GM18526 (cell line): ENCODE results near the gene ERCC6.

Source experiments
- POLR2A ChIP-seq: IDR thresholded peaks from 3 replicates; pipeline ENCODE4 v1.6.1; 2011; ENCODE audit not compliant: insufficient read length; ENCODE audit errors: extremely low read depth

Gene ERCC6

DNA sequence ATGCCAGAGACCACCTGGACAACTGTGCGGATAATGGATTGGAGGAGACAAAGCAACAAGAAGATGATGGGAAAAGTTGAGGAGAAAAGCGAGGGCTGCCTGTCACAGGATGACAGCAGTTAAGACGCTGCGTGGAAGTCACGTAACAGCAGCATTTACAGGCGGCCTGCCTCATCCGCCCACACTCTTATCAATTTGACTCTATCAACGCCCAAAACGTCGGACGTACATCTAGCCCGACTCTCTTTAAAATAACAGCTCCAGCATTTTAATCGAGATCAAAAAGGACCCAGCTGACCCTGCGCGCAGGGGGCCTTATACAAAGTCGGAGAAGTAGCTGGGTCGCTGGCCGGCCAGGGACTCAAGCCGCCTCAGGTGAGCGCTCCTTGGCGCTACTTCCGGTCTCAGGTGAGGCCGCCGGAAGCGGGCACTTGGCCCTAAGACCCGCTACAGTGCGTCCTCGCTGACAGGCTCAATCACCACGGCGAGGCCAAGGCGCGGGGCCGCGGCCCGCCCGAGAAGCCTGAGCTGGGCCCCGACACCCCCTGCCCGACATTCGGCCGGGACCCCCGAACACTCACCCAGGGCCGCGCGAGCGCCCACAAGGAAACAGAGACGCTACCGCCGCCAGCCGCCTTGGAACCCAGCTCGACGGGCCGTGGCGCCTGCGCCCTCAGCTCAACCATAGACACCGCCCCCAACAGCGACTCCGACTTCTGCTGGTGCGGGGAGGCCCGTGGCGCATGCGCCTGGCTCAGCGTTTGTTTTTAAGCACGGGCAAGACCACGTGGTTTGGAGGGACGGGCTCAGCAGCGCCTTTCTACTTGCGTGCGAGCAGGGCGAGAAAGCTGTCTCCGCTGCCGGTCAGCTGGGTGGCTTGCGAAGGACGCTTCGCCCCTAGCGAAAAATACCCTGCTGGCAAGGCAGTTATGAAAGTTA is at the start of gene ERCC6:
TSS of gene ERCC6 (minus strand) at position 741 of the 939 bp plus-strand sequence.
- TF ChIP-seq POLR2A, result peak; percentile 86

DNA sequence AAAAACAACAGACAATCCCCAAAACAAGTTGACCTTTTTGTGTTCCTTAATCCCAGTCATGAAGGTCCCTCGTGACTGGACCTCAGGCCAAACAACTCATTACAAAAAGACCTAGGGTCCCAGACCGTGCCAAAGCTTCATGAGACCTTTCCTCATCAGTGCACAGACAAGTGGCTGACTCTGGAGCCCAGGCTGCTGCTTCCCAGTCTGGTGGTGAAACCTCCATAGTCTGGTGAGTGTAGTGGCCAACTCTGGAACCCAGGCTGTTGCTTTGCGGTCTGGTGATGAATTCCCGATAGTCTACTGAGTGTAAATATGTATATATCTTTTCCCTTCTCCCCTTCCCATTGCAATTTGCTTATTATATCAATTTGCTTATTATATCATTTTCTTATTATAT is 49.1 kb upstream of the ERCC6 start:
- TF ChIP-seq POLR2A, result no peak

DNA sequence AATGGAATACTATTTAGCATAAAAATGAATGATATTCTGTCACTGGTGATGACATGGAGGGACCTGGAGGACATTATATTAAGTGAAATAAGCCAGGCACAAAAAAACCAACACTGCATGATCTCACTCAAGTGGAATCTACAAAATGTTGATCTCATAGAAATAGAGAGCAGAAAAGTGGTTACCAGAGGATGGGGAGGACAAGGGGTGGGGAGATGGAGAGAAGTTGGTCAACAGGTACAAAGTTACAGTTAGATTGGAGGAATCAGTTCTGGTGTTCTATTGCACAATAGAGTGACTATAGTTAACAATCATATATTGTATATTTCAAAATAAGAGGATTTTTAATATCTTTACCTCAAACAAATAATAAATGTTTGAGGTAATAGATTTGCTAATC is 46.5 kb upstream of the ERCC6 start:
- TF ChIP-seq POLR2A, result no peak

DNA sequence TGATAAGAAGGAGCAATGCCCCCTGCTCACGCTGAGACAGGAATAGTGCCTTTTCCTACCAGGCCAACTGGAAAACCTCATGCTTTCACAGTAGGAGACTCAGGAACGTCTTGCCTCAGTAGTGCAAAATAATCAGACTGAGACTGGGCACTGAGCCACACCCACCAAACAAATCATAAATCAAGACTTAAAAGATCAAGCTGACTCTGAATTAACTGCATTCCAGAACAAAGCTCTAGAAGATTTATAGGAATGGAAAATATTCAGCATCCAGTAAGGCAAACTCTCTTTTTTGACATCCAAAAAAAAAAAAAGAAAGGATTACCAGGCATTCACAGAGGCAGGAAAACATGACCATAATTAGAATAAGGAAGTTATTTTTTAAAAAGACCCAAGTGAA is 40.7 kb upstream of the ERCC6 start:
- TF ChIP-seq POLR2A, result no peak

DNA sequence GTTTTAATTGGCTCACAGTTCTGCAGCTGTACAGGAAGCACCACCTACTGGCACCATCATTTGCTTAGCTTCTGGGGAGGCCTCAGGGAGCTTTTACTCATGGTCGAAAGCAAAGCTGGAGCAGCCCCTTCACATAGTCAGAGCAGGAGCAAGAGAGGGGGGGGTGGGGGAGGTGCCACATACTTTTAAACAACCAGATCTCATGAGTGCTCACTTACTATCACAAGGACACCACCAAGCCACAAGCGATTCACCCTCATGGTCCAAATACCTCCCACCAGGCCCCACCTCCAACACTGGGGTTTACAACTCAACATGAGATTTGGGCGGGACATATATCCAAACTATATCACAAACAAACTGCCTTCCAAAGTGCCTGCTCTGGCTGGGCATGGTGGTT is 39.5 kb upstream of the ERCC6 start:
- TF ChIP-seq POLR2A, result no peak

DNA sequence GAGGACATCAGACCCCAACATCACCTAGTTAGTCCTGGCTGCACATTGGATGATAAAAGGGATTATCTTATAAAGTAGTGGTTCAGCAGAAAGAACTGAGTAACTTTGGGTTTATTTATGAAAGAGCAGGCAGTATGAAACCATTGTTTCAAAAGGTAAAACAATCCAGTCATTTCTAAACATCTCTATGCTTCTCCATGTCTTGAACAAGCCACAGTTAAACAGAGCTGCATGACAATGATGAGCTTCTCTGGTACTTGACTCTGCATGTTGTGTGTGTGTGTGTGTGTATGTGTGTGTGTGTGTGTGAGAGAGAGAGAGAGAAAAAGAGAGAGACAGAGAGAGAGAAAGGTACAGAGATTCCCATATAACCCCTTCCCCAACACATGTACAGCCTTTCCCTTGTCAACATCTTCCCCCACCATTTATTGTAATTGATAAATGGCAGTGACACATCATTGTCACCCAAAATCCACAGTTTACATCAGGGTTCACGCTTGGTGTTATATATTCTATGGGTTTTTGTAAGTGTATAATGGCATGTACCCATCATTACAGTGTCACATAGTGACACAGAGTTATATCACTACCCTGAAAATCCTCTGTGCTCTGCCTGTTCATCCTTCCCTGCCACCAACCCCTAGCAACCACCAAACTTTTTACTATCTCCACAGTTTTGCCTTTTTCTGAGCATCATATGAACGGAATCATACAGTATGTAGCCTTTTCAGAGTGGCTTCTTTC is 38.4 kb upstream of the ERCC6 start:
- no peak for TF ChIP-seq POLR2A

DNA sequence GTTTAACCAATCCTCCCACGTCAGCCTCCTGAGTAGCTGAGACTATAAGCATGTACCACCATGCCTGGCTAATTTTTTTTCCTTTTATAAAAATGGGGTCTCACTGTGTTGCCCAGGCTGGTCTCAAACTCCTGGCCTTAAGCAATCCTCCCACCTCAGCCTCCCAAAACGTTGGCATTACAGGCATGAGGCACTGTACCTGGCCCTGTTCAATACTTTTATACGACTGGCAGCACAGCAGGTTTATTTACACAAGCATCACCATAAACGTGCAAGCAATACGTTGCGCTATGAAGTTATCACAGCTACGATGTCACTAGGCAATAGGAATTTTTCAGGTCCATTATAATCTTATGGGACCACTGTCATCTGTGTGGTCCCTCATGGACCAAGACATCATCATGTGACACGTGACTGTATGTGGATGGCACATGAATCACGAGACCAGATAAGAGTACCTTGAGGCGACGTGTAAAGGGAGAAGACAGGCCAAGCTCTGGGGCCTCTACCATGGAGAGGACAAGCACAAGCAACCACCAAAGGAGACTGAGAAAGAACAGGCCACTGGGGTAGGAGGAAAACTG is 36.7 kb upstream of the ERCC6 start:
- TF ChIP-seq POLR2A, result no peak

DNA sequence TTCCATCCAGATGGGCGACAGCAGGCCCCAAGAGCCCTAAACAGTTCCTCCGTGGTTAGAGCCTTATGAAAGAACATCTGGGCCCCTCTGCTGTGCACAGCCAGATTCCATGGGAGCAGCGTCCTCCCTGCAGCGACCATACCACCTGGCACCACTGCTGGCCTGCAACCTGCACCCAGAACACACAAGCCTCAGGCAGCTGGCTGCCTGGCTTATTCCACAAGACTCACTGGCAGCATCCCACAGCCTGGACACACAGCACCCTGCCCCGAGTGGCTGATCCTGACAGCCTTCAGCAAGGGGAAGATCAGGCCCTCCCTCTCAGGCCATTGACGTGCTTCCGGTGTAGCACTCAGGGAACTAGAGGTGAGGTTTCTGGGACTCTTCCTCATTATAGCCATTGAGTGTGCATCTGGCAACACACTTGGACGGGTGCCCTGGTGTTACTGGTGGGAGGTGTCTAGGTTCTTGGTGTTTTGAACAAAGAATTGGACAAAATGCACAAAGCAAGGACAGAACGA is 33.7 kb upstream of the ERCC6 start:
- no peak for TF ChIP-seq POLR2A

DNA sequence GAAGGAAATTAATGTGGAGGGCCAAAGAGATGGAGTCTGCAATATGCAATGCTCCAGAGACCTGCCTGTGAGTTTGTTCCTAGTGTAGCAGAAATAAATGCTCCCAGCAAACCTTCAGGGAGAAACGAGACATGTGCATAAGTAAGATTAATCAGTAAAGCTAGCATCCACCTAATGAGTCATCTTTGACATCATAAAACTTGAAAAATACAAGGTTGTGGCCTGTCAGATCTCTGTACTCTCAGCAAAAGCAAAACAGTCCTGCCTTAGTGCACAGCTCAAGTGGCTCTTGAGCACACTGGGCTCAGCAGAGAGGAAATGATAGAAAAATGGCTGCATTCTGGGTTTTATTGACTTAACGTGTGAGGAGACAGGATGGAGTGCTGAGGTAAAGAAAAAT is 32.5 kb upstream of the ERCC6 start:
- TF ChIP-seq POLR2A, result no peak

DNA sequence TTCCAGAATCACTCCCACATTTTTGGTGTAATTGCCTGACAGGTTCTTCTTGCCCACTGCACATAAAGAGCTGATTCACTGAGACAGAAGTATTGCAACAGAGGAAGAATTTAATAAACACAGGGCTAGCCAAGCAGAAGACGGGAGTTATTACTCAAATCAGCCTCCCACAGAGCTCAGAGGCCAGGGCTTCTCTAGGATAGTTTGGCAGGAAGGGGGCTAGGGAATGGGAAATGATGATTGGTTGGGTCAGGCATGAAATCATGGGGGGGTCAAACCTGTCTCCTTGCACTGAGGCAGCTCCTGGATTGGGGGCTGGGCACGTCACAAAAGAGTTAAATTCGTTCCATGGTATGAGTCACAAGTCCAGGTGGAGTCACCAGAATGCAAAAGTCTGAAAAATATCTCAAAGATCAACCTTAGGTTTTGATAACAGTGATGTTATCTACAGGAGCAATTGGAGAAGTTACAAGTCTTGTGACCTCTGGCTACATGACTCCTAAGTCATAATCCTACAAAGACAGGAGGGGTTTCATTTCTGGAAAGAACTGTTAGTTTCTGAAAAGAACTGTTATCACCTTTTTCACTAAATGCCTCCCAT is 30.2 kb upstream of the ERCC6 start:
- TF ChIP-seq POLR2A, result no peak

DNA sequence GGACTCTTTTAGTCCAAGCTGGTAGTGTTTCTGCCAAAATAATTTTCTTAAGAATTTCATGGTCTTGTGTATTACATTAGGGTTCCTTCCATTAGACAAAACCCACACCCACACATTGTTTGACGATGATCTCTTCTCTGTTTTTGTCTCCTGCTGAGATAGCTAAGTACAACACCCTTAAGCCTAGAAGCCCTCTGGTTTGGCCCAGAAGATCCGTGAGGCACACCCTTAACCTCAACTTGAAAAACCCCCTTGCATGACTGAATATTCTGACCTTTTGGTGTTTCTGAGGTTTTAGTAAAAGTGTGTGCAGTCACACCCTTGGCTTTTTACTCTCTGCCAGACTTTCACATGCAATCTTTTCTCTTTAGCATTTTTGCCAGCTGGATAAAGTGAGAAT is 29.3 kb upstream of the ERCC6 start:
- TF ChIP-seq POLR2A, result no peak

DNA sequence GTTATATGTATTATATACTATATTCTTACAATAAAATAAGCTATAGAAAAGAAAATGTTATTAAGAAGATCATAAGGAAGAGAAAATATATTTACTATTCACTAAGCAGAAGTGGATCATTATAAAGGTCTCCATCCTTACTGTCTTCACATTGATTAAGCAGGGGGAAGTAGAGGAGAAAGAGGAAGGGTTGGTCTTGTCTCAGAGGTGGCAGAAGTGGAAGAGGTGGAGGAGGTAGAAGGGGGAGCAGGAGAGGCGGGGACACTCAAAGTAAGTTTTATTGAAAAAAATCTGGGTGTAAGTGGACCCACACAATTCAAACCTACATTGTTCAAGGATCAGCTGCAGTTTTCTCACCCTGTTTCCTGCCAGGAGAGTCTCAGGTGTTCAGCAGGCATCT is 28.9 kb upstream of the ERCC6 start:
- TF ChIP-seq POLR2A, result no peak

DNA sequence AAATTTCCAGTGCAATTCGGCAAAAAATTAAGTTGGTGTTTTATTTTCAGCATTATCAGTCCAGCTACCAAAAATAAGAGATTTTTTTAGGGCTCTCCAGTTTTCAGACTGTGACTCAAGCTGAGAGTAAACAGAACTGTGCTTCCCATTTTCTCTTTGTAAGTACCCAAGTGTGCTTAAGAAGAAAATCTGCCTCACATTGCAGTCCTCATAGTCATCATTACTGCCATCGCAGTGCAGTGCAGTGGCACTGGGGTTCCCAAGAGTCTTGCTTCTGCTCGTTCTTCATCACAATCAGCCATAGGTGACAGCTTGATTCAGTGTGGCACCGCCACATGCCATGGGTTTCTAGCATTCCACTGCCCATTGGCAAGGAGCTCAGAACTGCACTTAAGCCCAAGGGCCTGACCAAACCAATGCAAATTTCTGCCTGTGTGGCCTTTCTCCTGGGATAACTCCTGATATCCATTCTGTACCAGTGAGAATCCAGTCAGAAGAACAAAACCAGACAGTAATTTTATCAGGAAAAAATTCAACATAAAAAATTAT is 25.6 kb upstream of the ERCC6 start:
- no peak for TF ChIP-seq POLR2A

DNA sequence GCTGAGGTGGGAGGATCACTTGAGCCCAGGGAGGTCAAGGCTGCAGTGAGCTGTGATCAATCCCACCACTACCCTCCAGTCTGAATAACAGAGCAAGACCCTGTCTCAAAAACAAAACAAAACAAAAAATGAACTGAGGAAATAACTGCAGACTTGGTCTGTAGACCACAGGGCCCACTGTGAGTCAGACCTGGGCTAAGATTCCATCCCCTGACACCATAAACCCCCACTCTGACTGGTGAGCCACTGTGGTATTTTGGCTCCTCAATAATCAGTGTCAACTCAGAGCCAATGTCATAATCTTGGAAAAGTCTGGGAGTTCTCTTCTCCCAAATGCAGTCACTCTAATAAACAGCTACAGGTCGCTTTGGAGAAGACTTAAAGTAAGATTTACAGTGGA is 24.0 kb upstream of the ERCC6 start:
- no peak for TF ChIP-seq POLR2A

DNA sequence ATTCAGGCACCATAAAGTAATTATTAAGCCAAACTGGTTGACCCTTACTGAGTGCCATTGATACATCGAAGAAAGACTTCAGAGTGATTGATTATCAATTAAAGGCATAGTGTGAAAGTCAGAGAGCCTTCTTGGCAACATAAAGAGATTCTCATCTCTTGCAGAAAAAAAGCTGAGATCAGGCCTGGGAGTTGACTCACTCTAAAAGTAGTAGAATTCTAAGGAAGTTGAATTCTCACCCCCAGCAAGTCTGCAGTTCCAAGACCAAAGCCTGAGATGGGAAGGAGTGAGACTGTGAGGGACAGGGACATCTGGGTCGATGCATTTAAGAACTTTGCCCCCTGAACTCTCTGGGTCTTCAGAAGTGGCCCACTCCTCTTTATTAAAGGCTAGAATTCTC is 21.6 kb upstream of the ERCC6 start:
- TF ChIP-seq POLR2A, result no peak
